Body of pancreas (tissue), 4 donors: ENCODE measurements around the gene S100A14. TPM values are rescaled to one million over a fixed set of nuclear protein-coding genes. Genes with fewer than 3 reads are reported as not detected.

Experiments
- ATAC-seq: fragments of 150-250 bp; one replicate; pipeline ENCODE4 v1.9.1; 2016
- DNase-seq, 4 donors: peaks; one replicate each; pipeline ENCODE4 v3.0.0-alpha.2; 2019
- H3K27ac ChIP-seq, 4 donors: fragments of 200-600 bp; sonication (generic); 1 replicate in 3 of 4; 2 replicates in 1 of 4; pipeline versions ENCODE4 v1.5.1 to v1.6.1; 2016 to 2019; ENCODE audit warnings: mild to moderate bottlenecking in 1 of 4, mixed read lengths in 1 of 4, moderate library complexity in 1 of 4
- H3K27me3 ChIP-seq, 2 donors: fragments of 200-600 bp; sonication (generic); one replicate each; pipeline ENCODE4 v1.6.0; 2016; ENCODE audit warnings: mild to moderate bottlenecking in 1 of 2
- H3K36me3 ChIP-seq, 2 donors: fragments of 200-600 bp; sonication (generic); replicated peaks in 1 of 2; 2 replicates each; pipeline ENCODE4 v1.5.1; 2016; ENCODE audit warnings: low read depth in 2 of 2; ENCODE audit not compliant: insufficient read depth in 1 of 2
- H3K4me1 ChIP-seq: fragments of 200-600 bp; sonication (generic); one replicate; pipeline ENCODE4 v1.6.0; 2016
- H3K4me3 ChIP-seq, 2 donors: fragments of 200-600 bp; sonication (generic); 1 replicate in 1 of 2; 2 replicates in 1 of 2; pipeline ENCODE4 v1.5.1; 2016 to 2019
- H3K9me3 ChIP-seq, 3 donors: fragments of 200-600 bp; sonication (generic); 1 replicate in 2 of 3; 2 replicates in 1 of 3; pipeline ENCODE4 v1.5.1; 2016
- POLR2A ChIP-seq, 3 donors: fragments of 450-650 bp; IDR thresholded peaks; one replicate each; pipeline ENCODE4 v1.6.1; 2016; ENCODE audit warnings: antibody characterized with exemption in 3 of 3, mild to moderate bottlenecking in 2 of 3
- WGBS, 2 donors: methylation state at CpG; one replicate each; pipeline ENCODE4 v1.1.5; 2017; 5-methylcytosine and 5-hydroxymethylcytosine counted together
- intact Hi-C: fragments of 100-400 bp; cut with DNase I; formaldehyde crosslinking; loops from one replicate; pipeline ENCODE4 v1.15.1; 2023
- total RNA-seq, 2 donors: library from RNA; depleted of rRNA; stranded (reverse); fragments of >200 nt; gene quantifications; one replicate each; pipeline ENCODE4 v1.1.0, GENCODE V29; 2016
- TF ChIP-seq, protein P1 (sequence below), 7 experiments: fragments of 450-650 bp in 4 of 7; fragments of 200-600 bp in 3 of 7; sonication (generic) in 3 of 7; IDR thresholded peaks; one replicate each; pipeline ENCODE4 v1.5.1; 2016 to 2019; ENCODE audit warnings: antibody characterized with exemption in 7 of 7

The S100A14 gene
- total RNA-seq, 2 donors from 2014 or later, result 12.2 to 30.4 TPM

DNA sequence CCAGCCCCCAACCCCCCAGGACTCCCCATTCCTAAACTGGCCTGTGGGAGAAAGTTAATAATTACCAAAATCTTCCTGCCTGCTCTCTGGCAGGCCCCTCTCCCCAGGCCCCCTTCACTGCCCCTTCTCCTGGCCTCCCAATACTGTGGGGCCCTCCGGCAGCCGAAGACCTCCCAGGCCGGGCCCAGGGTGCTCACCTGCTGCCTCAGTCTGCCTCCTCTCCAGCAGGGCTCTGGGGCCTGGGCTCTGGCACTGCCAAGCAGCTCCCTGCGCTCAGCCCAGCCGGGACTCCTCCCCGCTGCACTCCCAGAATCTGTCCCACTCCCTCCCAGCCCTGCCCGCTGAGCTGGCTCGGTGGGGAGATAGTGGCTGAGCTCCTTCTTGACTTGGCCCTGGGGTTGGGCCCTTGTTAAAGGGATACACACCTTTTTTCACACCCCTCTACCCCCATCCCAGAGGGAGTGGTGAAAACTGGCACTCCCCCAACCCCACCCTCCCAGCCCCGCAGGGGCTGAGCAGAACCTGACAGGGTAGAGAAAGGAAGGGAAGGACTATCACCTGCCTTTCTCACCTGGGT is 3.3 kb downstream of the S100A14 start, which contains the start of gene S100A16:
Gene S100A16, minus strand, starts transcription at position 383 of the 577 bp plus-strand sequence. CDS start 4,986 bp downstream, outside the sequence.
- H3K4me3 ChIP-seq, result peak within 1 kb of the TSS; percentile 28 to 40
- TF ChIP-seq, protein P1, sequence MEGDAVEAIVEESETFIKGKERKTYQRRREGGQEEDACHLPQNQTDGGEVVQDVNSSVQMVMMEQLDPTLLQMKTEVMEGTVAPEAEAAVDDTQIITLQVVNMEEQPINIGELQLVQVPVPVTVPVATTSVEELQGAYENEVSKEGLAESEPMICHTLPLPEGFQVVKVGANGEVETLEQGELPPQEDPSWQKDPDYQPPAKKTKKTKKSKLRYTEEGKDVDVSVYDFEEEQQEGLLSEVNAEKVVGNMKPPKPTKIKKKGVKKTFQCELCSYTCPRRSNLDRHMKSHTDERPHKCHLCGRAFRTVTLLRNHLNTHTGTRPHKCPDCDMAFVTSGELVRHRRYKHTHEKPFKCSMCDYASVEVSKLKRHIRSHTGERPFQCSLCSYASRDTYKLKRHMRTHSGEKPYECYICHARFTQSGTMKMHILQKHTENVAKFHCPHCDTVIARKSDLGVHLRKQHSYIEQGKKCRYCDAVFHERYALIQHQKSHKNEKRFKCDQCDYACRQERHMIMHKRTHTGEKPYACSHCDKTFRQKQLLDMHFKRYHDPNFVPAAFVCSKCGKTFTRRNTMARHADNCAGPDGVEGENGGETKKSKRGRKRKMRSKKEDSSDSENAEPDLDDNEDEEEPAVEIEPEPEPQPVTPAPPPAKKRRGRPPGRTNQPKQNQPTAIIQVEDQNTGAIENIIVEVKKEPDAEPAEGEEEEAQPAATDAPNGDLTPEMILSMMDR (IDR thresholded peaks at IDR 0.05), result no peak
- peak; percentile 44 to 82 (median 76) for TF ChIP-seq POLR2A (IDR thresholded peaks at IDR 0.05)
- no peaks in the 10 kb centered on the region for H3K9me3 ChIP-seq
- intact Hi-C loops, result loop anchor here (5.0 kb wide), 1 partner anchor 36 kb away; no protein-coding TSS in a partner anchor
- H3K4me1 ChIP-seq, result peaks cover 65% of the 10 kb centered on the region
- H3K27me3 ChIP-seq, result no peaks in the 10 kb centered on the region
- ATAC-seq (peak; percentile 76), DNase-seq (peak; percentile 70 to 84 (median 81))
- no peaks in the 10 kb centered on the region for H3K36me3 ChIP-seq
- 13 to 28% methylated on average over 8 to 9 of the region's 9 CpGs for WGBS, 2 donors
- H3K27ac ChIP-seq, result peak within 1 kb of the TSS; percentile 67 to 89 (median 85)

DNA sequence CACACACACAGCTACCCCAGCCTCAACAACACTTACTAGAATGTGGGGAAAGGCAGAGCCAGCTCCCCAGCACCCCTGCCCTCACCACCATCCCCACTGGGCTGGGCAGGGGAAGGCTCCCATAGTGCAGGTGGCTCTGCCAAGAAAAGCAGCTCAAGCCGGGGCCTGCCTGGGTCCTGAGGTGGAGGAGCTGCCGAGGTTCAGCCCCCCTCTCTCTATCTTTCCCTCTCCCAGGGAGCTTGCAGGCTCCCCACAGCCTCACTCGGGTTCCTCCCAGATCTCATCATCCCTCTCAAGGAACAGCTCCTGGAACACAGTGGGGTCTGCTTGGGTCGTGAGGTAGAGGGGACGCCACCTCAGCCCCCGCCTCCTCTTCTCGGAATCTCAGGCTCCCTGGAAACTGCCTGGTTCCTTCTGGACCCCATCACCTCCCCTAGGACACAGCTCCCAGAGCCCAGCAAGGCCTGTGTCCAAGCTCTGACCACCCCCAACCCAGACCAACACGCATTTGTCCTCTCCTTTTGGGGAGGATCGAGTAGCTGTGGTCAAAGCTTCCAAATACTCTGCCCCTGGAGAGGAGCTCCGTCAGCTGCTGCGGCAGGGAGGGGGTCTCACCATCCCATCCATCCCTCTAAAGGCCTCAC is 3.9 kb downstream of the S100A14 start:
- intact Hi-C loops, result loop anchor here (5.0 kb wide), 1 partner anchor 35 kb away; no protein-coding TSS in a partner anchor
- Histone ChIP-seq H3K27ac (peak overlapping the region; percentile 67 to 89 (median 85)), H3K36me3 (no peaks in the 10 kb centered on the region), H3K9me3 (no peaks in the 10 kb centered on the region), H3K4me3 (peak overlapping the region; percentile 28 to 40), H3K4me1 (peaks cover 59% of the 10 kb centered on the region), H3K27me3 (no peaks in the 10 kb centered on the region)
- TF ChIP-seq, protein P1 (IDR thresholded peaks at IDR 0.05), result no peak
- no peak for TF ChIP-seq POLR2A (IDR thresholded peaks at IDR 0.05)
- DNase-seq, result peak in 1 of 4 donors; percentile 35
- WGBS, 2 donors, result 13 to 26% methylated on average over 11 of the region's 11 CpGs
- no peak for ATAC-seq

DNA sequence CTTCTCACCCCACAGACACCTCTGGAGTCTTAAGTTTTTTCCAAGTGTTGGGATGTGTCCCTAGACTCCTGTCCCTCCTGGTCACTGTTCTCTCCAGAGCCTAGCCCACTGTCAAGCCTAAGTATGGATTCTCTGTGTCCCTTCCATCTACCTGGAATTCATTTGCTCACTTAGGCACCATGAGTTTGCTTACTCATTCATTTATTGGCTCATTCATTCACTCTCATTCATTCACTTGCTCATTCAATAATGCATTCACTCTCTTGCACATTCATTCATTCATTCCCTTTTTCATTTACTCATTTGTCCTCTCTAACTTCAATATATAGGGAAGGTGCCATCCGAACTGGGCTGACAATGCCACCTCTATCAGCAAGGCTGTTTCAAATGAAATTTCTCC is 4.8 kb downstream of the S100A14 start:
- intact Hi-C loops, result loop anchor here (5.0 kb wide), 1 partner anchor 34 kb away; no protein-coding TSS in a partner anchor
- DNase-seq (no peak), ATAC-seq (no peak)
- Histone ChIP-seq H3K36me3 (no peaks in the 10 kb centered on the region), H3K27ac (no peak overlapping the region), H3K9me3 (no peaks in the 10 kb centered on the region), H3K4me1 (peaks cover 50% of the 10 kb centered on the region), H3K27me3 (no peaks in the 10 kb centered on the region), H3K4me3 (no peak overlapping the region)
- 75 to 79% methylated on average over 1 of the region's 1 CpG for WGBS, 2 donors
- no peak for TF ChIP-seq POLR2A (IDR thresholded peaks at IDR 0.05)
- TF ChIP-seq, protein P1 (IDR thresholded peaks at IDR 0.05), result no peak

DNA sequence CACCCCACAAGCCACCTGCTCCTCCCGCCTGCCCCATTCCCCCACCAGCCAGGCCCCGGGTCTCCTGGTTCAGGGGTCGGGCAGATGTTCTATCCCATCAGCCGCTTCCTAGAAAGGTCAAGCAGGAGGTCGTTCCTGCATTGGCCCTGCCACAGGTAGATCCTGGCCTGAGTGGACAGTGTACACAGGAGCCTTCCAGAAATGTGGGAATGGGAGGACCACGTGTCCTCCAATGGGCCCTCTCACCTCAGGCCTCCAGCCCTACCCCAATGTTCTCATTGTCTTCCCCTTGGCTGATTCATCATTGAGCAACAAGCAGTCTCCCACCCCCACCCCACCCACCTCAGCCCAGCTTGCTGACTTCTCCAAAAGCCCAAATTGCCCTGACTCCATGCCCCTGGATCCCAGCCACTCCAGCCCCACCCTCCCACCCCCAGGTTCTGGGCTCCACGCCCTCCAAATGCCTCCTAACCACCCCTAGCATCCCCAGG is 5.3 kb downstream of the S100A14 start:
- no peak for TF ChIP-seq POLR2A (IDR thresholded peaks at IDR 0.05)
- TF ChIP-seq, protein P1 (IDR thresholded peaks at IDR 0.05), result no peak
- Histone ChIP-seq H3K4me3 (no peak overlapping the region), H3K27me3 (no peaks in the 10 kb centered on the region), H3K4me1 (peaks cover 50% of the 10 kb centered on the region), H3K36me3 (no peaks in the 10 kb centered on the region), H3K27ac (peak overlapping the region in 3 of 4 donors; percentile 12 to 81 (median 43)), H3K9me3 (no peaks in the 10 kb centered on the region)
- no peak for DNase-seq
- WGBS, 2 donors, result 82 to 83% methylated on average over 7 of the region's 7 CpGs
- ATAC-seq, result no peak
- intact Hi-C loops, result loop anchor here (5.0 kb wide), 1 partner anchor 34 kb away; no protein-coding TSS in a partner anchor
